Measurements from ENCODE around the gene SUSD5.
A peak's percentile ranks its signal among the peaks of the same experiment; 100 is the strongest.

Gene SUSD5

DNA sequence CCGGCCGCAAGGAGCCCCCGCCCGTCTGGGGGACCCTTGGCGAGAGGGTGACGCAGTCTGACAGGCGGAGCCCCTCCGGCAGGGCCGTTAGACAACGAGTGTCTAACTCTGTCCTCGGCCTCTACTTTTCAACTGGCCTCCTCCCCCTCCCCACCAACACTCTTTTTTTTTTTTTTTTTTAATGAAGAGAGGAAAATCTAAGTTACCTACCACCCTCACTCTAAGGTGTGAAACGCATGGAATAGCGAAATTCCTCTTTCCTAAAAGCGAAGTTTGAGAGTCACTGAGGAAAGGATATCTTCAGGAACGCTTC lies 521 bp upstream of the SUSD5 start:
- H3K4me1 ChIP-seq (ENCODE audit: control extremely low read depth in 1 of 4, control insufficient read depth in 4 of 4, insufficient read depth in 4 of 4, low read length in 3 of 4) = peaks cover 0 to 16% (median 11%) of the 10 kb centered on the region in 4 experiments
- ChIA-PET CTCF (no interaction called here), POLR2A (no interaction called here)
- peaks cover 12 to 64% (median 30%) of the 10 kb centered on the region in 5 experiments for H3K27me3 ChIP-seq (replicated peaks in 2 of 5; ENCODE audit: control insufficient read depth in 4 of 5, insufficient read depth in 5 of 5, low read length in 4 of 5)
- H3K36me3 ChIP-seq (ENCODE audit: control insufficient read depth in 4 of 4, insufficient read depth in 4 of 4, low read length in 3 of 4) = no peaks in the 10 kb centered on the region
- 50% methylated on average over 1 of the region's 15 CpGs for WGBS (ENCODE audit: insufficient coverage)
- H3K27ac ChIP-seq (ENCODE audit: insufficient read depth in 1 of 2, low read depth in 1 of 2, low read length in 2 of 2, poor library complexity in 1 of 2, severe bottlenecking in 2 of 2) = no peak overlapping the region
- peak overlapping the region; percentile 16 to 66 (median 46) for H3K4me3 ChIP-seq (ENCODE audit: control insufficient read depth in 1 of 7, extremely low read depth in 1 of 7, insufficient read depth in 4 of 7, low read depth in 2 of 7, low read length in 6 of 7)
- H3K9me3 ChIP-seq (ENCODE audit: control extremely low read depth in 1 of 5, control insufficient read depth in 4 of 5, insufficient read depth in 2 of 5, low read depth in 1 of 5, low read length in 4 of 5) = no peaks in the 10 kb centered on the region
- no peak for DNase-seq

GRCh38 chr3:33217866-33218445 lies 654 bp downstream of the SUSD5 start:
- 5% methylated on average over 19 of the region's 19 CpGs for WGBS (ENCODE audit: insufficient coverage)
- Histone ChIP-seq H3K27me3 (replicated peaks in 2 of 5; ENCODE audit: control insufficient read depth in 4 of 5, insufficient read depth in 5 of 5, low read length in 4 of 5) (peaks cover 14 to 64% (median 30%) of the 10 kb centered on the region in 5 experiments), H3K27ac (ENCODE audit: insufficient read depth in 1 of 2, low read depth in 1 of 2, low read length in 2 of 2, poor library complexity in 1 of 2, severe bottlenecking in 2 of 2) (no peak overlapping the region), H3K36me3 (ENCODE audit: control insufficient read depth in 4 of 4, insufficient read depth in 4 of 4, low read length in 3 of 4) (no peaks in the 10 kb centered on the region), H3K4me1 (ENCODE audit: control extremely low read depth in 1 of 4, control insufficient read depth in 4 of 4, insufficient read depth in 4 of 4, low read length in 3 of 4) (peaks cover 0 to 16% (median 11%) of the 10 kb centered on the region in 4 experiments), H3K4me3 (ENCODE audit: control insufficient read depth in 1 of 7, extremely low read depth in 1 of 7, insufficient read depth in 4 of 7, low read depth in 2 of 7, low read length in 6 of 7) (peak overlapping the region in 4 of 7 experiments; percentile 16 to 66 (median 59)), H3K9me3 (ENCODE audit: control extremely low read depth in 1 of 5, control insufficient read depth in 4 of 5, insufficient read depth in 2 of 5, low read depth in 1 of 5, low read length in 4 of 5) (no peaks in the 10 kb centered on the region)
- POLR2A ChIA-PET = interaction anchor here (0.9 kb wide), 1 partner anchor 25 kb away, joined by 3 read pairs; no protein-coding TSS in a partner anchor
- CTCF ChIA-PET = interaction anchor here (1.0 kb wide), 1 partner anchor 85 kb away, joined by 3 read pairs; no protein-coding TSS in a partner anchor
- peak in 1 of 3 donors; percentile 7 for DNase-seq

GRCh38 chr3:33215739-33216138 lies 2.9 kb downstream of the SUSD5 start:
- Histone ChIP-seq H3K4me3 (ENCODE audit: control insufficient read depth in 1 of 7, extremely low read depth in 1 of 7, insufficient read depth in 4 of 7, low read depth in 2 of 7, low read length in 6 of 7) (no peak overlapping the region), H3K27ac (ENCODE audit: insufficient read depth in 1 of 2, low read depth in 1 of 2, low read length in 2 of 2, poor library complexity in 1 of 2, severe bottlenecking in 2 of 2) (no peak overlapping the region), H3K27me3 (replicated peaks in 2 of 5; ENCODE audit: control insufficient read depth in 4 of 5, insufficient read depth in 5 of 5, low read length in 4 of 5) (peaks cover 12 to 60% (median 30%) of the 10 kb centered on the region in 5 experiments), H3K36me3 (ENCODE audit: control insufficient read depth in 4 of 4, insufficient read depth in 4 of 4, low read length in 3 of 4) (no peaks in the 10 kb centered on the region), H3K9me3 (ENCODE audit: control extremely low read depth in 1 of 5, control insufficient read depth in 4 of 5, insufficient read depth in 2 of 5, low read depth in 1 of 5, low read length in 4 of 5) (peaks cover 0 to 3% (median 0%) of the 10 kb centered on the region in 5 experiments), H3K4me1 (ENCODE audit: control extremely low read depth in 1 of 4, control insufficient read depth in 4 of 4, insufficient read depth in 4 of 4, low read length in 3 of 4) (peaks cover 0 to 16% (median 11%) of the 10 kb centered on the region in 4 experiments)
- ChIA-PET CTCF (no interaction called here), POLR2A (no interaction called here)
- 100% methylated on average over 1 of the region's 3 CpGs for WGBS (ENCODE audit: insufficient coverage)
- DNase-seq = no peak

DNA sequence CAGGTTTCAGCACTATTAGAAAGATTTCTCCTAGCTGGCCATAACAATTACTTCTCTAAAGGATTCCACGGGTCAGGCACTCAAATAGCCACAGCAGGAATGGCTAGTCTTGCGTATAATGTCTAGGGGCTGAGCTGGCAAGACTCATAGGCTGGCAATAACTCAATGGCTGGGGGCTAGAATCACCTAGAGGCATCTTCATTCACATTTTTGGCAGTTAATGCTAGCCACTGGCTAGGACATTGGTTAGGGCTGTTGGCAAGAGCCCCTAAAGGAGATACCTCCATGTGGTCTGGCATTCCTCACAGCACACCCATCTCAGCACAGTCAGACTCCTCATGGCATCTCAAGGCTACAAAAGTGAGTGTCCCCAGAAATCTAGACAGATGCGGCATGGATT lies 6.2 kb downstream of the SUSD5 start:
- H3K36me3 ChIP-seq (ENCODE audit: control insufficient read depth in 4 of 4, insufficient read depth in 4 of 4, low read length in 3 of 4) = no peaks in the 10 kb centered on the region
- H3K27me3 ChIP-seq (replicated peaks in 2 of 5; ENCODE audit: control insufficient read depth in 4 of 5, insufficient read depth in 5 of 5, low read length in 4 of 5) = peaks cover 4 to 27% (median 16%) of the 10 kb centered on the region in 5 experiments
- ChIA-PET POLR2A (no interaction called here), CTCF (no interaction called here)
- H3K9me3 ChIP-seq (ENCODE audit: control extremely low read depth in 1 of 5, control insufficient read depth in 4 of 5, insufficient read depth in 2 of 5, low read depth in 1 of 5, low read length in 4 of 5) = peaks cover 2 to 21% (median 6%) of the 10 kb centered on the region in 5 experiments
- WGBS (ENCODE audit: insufficient coverage) = 93% methylated on average over 3 of the region's 3 CpGs
- H3K4me1 ChIP-seq (ENCODE audit: control extremely low read depth in 1 of 4, control insufficient read depth in 4 of 4, insufficient read depth in 4 of 4, low read length in 3 of 4) = no peaks in the 10 kb centered on the region
- H3K4me3 ChIP-seq (ENCODE audit: control insufficient read depth in 1 of 7, extremely low read depth in 1 of 7, insufficient read depth in 4 of 7, low read depth in 2 of 7, low read length in 6 of 7) = no peak overlapping the region
- H3K27ac ChIP-seq (ENCODE audit: insufficient read depth in 1 of 2, low read depth in 1 of 2, low read length in 2 of 2, poor library complexity in 1 of 2, severe bottlenecking in 2 of 2) = no peak overlapping the region
- no peak for DNase-seq

DNA sequence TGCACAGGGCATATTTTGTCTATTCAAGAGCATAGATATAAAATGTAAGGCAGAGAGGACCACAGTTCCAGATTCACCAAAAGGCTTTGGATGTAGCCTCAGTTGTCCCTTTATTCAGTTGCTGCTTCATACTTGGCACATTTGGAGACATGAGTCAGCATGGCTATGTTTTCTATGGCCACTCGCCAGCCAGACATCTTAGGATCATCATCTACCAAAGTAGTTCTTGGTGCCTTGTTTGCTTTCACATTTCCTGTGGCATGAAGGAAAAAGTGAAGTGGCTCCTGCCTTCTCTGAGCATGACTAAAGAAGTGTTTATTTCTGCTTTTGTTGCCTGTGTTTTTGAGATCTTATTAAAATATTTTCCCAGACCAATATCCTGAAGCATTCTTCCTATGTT lies 7.2 kb downstream of the SUSD5 start:
- ChIA-PET POLR2A (no interaction called here), CTCF (no interaction called here)
- no peak overlapping the region for H3K27ac ChIP-seq (ENCODE audit: insufficient read depth in 1 of 2, low read depth in 1 of 2, low read length in 2 of 2, poor library complexity in 1 of 2, severe bottlenecking in 2 of 2)
- no peak overlapping the region for H3K4me3 ChIP-seq (ENCODE audit: control insufficient read depth in 1 of 7, extremely low read depth in 1 of 7, insufficient read depth in 4 of 7, low read depth in 2 of 7, low read length in 6 of 7)
- no peaks in the 10 kb centered on the region for H3K4me1 ChIP-seq (ENCODE audit: control extremely low read depth in 1 of 4, control insufficient read depth in 4 of 4, insufficient read depth in 4 of 4, low read length in 3 of 4)
- DNase-seq = no peak
- H3K9me3 ChIP-seq (ENCODE audit: control extremely low read depth in 1 of 5, control insufficient read depth in 4 of 5, insufficient read depth in 2 of 5, low read depth in 1 of 5, low read length in 4 of 5) = peaks cover 2 to 22% (median 7%) of the 10 kb centered on the region in 5 experiments
- H3K27me3 ChIP-seq (replicated peaks in 2 of 5; ENCODE audit: control insufficient read depth in 4 of 5, insufficient read depth in 5 of 5, low read length in 4 of 5) = peaks cover 4 to 18% (median 9%) of the 10 kb centered on the region in 5 experiments
- no CpG with 5 or more reads among the region's 1 CpG for WGBS (ENCODE audit: insufficient coverage)
- no peaks in the 10 kb centered on the region for H3K36me3 ChIP-seq (ENCODE audit: control insufficient read depth in 4 of 4, insufficient read depth in 4 of 4, low read length in 3 of 4)

GRCh38 chr3:33209357-33209756 lies 9.3 kb downstream of the SUSD5 start:
- H3K27me3 ChIP-seq (replicated peaks in 2 of 5; ENCODE audit: control insufficient read depth in 4 of 5, insufficient read depth in 5 of 5, low read length in 4 of 5) = peaks cover 0 to 4% (median 0%) of the 10 kb centered on the region in 5 experiments
- H3K36me3 ChIP-seq (ENCODE audit: control insufficient read depth in 4 of 4, insufficient read depth in 4 of 4, low read length in 3 of 4) = no peaks in the 10 kb centered on the region
- no peak for DNase-seq
- H3K9me3 ChIP-seq (ENCODE audit: control extremely low read depth in 1 of 5, control insufficient read depth in 4 of 5, insufficient read depth in 2 of 5, low read depth in 1 of 5, low read length in 4 of 5) = peaks cover 2 to 22% (median 7%) of the 10 kb centered on the region in 5 experiments
- ChIA-PET CTCF (no interaction called here), POLR2A (no interaction called here)
- no peaks in the 10 kb centered on the region for H3K4me1 ChIP-seq (ENCODE audit: control extremely low read depth in 1 of 4, control insufficient read depth in 4 of 4, insufficient read depth in 4 of 4, low read length in 3 of 4)
- no peak overlapping the region for H3K27ac ChIP-seq (ENCODE audit: insufficient read depth in 1 of 2, low read depth in 1 of 2, low read length in 2 of 2, poor library complexity in 1 of 2, severe bottlenecking in 2 of 2)
- no peak overlapping the region for H3K4me3 ChIP-seq (ENCODE audit: control insufficient read depth in 1 of 7, extremely low read depth in 1 of 7, insufficient read depth in 4 of 7, low read depth in 2 of 7, low read length in 6 of 7)

DNA sequence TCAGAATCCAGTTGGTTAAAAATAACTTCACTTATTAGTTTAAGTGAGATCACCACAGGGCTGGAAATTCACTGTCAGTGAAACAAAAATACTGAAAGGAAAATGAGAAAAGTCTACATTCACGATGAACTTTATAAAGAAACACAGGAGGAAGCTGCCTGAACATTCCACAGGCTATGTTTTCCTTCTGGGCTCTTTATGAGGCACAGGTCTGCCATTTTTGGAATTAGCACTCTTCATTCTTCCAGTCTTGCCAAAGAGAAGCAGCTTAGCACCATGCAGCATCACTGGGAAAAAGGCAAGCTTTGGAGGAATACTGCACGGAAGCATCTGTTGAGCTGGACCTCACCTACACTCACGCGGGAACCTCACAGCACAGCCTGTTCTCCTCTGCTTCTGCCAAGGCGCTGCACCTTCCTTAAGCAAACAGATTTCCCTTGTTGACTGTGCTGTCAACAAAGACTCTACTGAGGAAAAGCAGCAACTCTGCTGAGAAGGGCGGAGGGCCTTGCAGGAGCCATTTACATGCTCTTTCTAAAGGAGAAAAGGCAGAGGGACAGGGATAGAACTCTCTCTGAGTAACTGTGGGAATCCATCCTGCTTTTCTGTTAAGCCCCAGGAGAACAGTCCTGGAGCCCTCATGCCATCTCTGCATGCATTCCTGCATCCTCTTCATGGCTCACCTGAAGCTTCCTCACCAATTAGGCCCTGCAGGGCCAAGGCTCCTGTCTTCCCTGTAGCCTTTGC lies 15.7 kb downstream of the SUSD5 start:
- peaks cover 0 to 6% (median 2%) of the 10 kb centered on the region in 5 experiments for H3K9me3 ChIP-seq (ENCODE audit: control extremely low read depth in 1 of 5, control insufficient read depth in 4 of 5, insufficient read depth in 2 of 5, low read depth in 1 of 5, low read length in 4 of 5)
- ChIA-PET POLR2A (no interaction called here), CTCF (no interaction called here)
- no peak for DNase-seq
- no peak overlapping the region for H3K4me3 ChIP-seq (ENCODE audit: control insufficient read depth in 1 of 7, extremely low read depth in 1 of 7, insufficient read depth in 4 of 7, low read depth in 2 of 7, low read length in 6 of 7)
- H3K4me1 ChIP-seq (ENCODE audit: control extremely low read depth in 1 of 4, control insufficient read depth in 4 of 4, insufficient read depth in 4 of 4, low read length in 3 of 4) = no peaks in the 10 kb centered on the region
- no peak overlapping the region for H3K27ac ChIP-seq (ENCODE audit: insufficient read depth in 1 of 2, low read depth in 1 of 2, low read length in 2 of 2, poor library complexity in 1 of 2, severe bottlenecking in 2 of 2)
- 100% methylated on average over 3 of the region's 6 CpGs for WGBS (ENCODE audit: insufficient coverage)
- no peaks in the 10 kb centered on the region for H3K36me3 ChIP-seq (ENCODE audit: control insufficient read depth in 4 of 4, insufficient read depth in 4 of 4, low read length in 3 of 4)
- H3K27me3 ChIP-seq (replicated peaks in 2 of 5; ENCODE audit: control insufficient read depth in 4 of 5, insufficient read depth in 5 of 5, low read length in 4 of 5) = peaks cover 0 to 2% (median 0%) of the 10 kb centered on the region in 5 experiments
